ENCODE data around the gene NOS1AP.

DNA sequence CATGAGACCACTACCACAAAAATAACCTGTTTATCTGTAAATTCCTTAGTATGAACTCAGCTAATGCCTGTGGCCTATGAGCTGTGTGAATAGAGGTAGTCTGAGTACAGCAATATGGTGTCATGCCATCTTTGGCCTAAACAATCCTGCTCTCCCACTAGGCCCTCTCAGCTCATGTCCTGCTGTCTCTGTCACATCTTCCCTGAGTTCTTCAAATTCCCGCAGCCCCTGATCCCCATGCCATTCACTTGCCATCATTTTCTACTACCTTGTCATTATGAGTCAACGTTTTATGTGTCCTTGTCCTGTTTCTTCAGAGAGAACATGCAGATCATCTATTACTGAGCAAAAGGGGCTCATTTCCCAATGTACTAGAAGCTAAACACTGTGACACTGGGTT is 181.6 kb downstream of the NOS1AP start:
- no peak for TF ChIP-seq GATA3 (IDR thresholded peaks at IDR 0.05; ENCODE audit: low read depth, low read length)
- no peak for TF ChIP-seq GATA2 (IDR thresholded peaks at IDR 0.05; ENCODE audit: low read depth, low read length)
